AG09309 (cell line): ENCODE results near the gene RCOR2.

Source experiments
- DNase-seq: peaks from one replicate; pipeline ENCODE4 v3.0.0-alpha.2; 2010; ENCODE audit warnings: low read depth
- H3K4me3 ChIP-seq: 2 replicates; pipeline ENCODE4 v1.5.1; 2011; ENCODE audit warnings: mild to moderate bottlenecking, low read depth, low read length, moderate library complexity; ENCODE audit not compliant: control insufficient read depth
- CTCF ChIP-seq: IDR thresholded peaks from 2 replicates; pipeline ENCODE4 v1.5.1; 2011; ENCODE audit warnings: mild to moderate bottlenecking, low read depth, low read length, inconsistent platforms; ENCODE audit not compliant: insufficient read depth, control insufficient read depth; ENCODE audit errors: missing control alignments

Gene RCOR2

GRCh38 chr11:63912678-63913077 lies 4.3 kb downstream of the RCOR2 start:
- TF ChIP-seq CTCF, result no peak
- DNase-seq, result no peak
- H3K4me3 ChIP-seq, result no peak overlapping the region

GRCh38 chr11:63911876-63912275 lies 5.1 kb downstream of the RCOR2 start:
- H3K4me3 ChIP-seq, result no peak overlapping the region
- TF ChIP-seq CTCF, result no peak
- DNase-seq, result no peak

- TF ChIP-seq CTCF, result no peak
- no peak overlapping the region for H3K4me3 ChIP-seq
- no peak for DNase-seq
These were observed 5.5 kb downstream of the RCOR2 start for GRCh38 chr11:63911440-63911839.

- DNase-seq, result no peak
- H3K4me3 ChIP-seq, result no peak overlapping the region
These were observed 6.3 kb downstream of the RCOR2 start for GRCh38 chr11:63910675-63911074.

GRCh38 chr11:63909591-63910506 lies 7.1 kb downstream of the RCOR2 start:
- no peak for TF ChIP-seq CTCF
- H3K4me3 ChIP-seq, result no peak overlapping the region
- no peak for DNase-seq

More at GRCh38 chr11:63910675-63911074, 6.3 kb downstream of the RCOR2 start:
- TF ChIP-seq CTCF, result no peak

GRCh38 chr11:63908631-63909401 lies 8.1 kb downstream of the RCOR2 start:
- H3K4me3 ChIP-seq, result no peak overlapping the region
- no peak for DNase-seq
- no peak for TF ChIP-seq CTCF
